ENCODE results near the gene GPSM1. TPM values are rescaled to one million over a fixed set of nuclear protein-coding genes. Genes with fewer than 3 reads are reported as not detected.

Gene GPSM1
- total and polyA plus RNA-seq, 2 experiments from 2014 or later: 58.5 to 116 TPM

DNA sequence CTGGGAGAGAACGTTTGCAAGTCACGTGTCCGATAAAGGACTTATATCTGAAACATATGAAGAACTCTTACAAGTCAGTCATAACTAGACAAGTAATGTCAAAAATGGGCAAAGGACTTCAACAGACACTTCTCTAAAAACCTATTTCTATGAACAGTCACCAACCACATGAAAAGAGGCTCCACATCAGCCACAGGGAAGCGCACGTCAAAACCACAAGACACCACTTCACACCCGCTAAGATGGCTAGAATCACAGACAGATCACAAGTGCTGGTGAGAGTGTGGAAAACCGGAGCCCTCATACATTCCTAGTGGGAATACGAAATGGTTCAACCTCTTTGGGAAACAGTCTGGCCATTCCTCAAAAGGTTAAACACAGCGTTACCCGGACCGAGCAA is 57.7 kb downstream of the GPSM1 start:
- no peak for DNase-seq (ENCODE audit: low read depth in 1 of 2, low spot score in 1 of 2)
- Histone ChIP-seq H3K27me3 (no peaks in the 10 kb centered on the region), H3K9me3 (ENCODE audit: low read depth) (no peaks in the 10 kb centered on the region), H3K36me3 (peaks cover 9% of the 10 kb centered on the region), H3K4me1 (ENCODE audit: low read depth) (no peaks in the 10 kb centered on the region), H3K4me3 (no peak overlapping the region), H3K27ac (no peak overlapping the region)
- TF ChIP-seq, protein P1, sequence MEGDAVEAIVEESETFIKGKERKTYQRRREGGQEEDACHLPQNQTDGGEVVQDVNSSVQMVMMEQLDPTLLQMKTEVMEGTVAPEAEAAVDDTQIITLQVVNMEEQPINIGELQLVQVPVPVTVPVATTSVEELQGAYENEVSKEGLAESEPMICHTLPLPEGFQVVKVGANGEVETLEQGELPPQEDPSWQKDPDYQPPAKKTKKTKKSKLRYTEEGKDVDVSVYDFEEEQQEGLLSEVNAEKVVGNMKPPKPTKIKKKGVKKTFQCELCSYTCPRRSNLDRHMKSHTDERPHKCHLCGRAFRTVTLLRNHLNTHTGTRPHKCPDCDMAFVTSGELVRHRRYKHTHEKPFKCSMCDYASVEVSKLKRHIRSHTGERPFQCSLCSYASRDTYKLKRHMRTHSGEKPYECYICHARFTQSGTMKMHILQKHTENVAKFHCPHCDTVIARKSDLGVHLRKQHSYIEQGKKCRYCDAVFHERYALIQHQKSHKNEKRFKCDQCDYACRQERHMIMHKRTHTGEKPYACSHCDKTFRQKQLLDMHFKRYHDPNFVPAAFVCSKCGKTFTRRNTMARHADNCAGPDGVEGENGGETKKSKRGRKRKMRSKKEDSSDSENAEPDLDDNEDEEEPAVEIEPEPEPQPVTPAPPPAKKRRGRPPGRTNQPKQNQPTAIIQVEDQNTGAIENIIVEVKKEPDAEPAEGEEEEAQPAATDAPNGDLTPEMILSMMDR (IDR thresholded peaks at IDR 0.05; ENCODE audit: low read depth, low read length): no peak

DNA sequence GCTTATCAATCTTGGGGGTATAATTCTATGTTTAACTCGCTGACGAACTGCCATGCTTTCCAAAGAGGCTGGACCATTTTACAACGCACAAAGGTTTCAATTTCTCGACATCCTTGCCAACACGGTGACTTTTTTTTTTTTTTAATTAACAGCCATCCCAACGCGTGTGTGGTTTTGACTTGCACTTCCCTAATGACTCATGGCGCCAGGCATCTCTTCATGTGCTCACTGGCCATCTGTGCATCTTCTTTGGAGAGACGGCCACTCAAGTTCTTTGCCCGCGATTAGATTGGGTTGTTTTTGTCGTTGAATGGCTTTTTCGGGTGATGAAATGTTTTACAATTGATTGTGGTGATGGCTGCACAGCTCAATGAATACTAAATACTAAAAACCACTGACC is 58.7 kb downstream of the GPSM1 start:
- Histone ChIP-seq H3K27ac (no peak overlapping the region), H3K36me3 (peaks cover 10% of the 10 kb centered on the region), H3K4me3 (no peak overlapping the region), H3K4me1 (ENCODE audit: low read depth) (no peaks in the 10 kb centered on the region), H3K27me3 (no peaks in the 10 kb centered on the region), H3K9me3 (ENCODE audit: low read depth) (no peaks in the 10 kb centered on the region)
- no peak for DNase-seq (ENCODE audit: low read depth in 1 of 2, low spot score in 1 of 2)
- TF ChIP-seq, protein P1 (IDR thresholded peaks at IDR 0.05; ENCODE audit: low read depth, low read length): no peak

DNA sequence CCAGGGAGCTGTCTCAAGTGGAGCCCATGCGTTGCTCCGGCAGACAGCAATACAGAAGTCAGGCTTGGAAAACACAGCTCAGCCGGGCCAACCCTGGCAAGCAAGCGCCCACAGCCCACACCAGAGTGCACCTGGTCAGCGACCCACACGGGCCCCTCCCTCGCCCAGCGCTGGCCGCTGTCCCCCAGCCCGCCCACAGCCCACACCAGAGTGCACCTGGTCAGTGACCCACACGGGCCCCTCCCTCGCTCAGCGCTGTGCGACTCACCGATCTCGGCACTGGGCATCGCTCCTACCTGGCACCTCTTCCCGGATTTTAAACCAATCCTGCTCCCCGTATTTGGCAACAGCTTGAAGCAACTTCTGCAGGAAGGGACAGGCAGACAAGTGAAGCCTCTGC is 59.9 kb downstream of the GPSM1 start:
- TF ChIP-seq, protein P1 (IDR thresholded peaks at IDR 0.05; ENCODE audit: low read depth, low read length): no peak
- Histone ChIP-seq H3K9me3 (ENCODE audit: low read depth) (no peaks in the 10 kb centered on the region), H3K4me1 (ENCODE audit: low read depth) (no peaks in the 10 kb centered on the region), H3K27ac (no peak overlapping the region), H3K36me3 (peaks cover 10% of the 10 kb centered on the region), H3K4me3 (no peak overlapping the region), H3K27me3 (no peaks in the 10 kb centered on the region)
- no peak for DNase-seq (ENCODE audit: low read depth in 1 of 2, low spot score in 1 of 2)

DNA sequence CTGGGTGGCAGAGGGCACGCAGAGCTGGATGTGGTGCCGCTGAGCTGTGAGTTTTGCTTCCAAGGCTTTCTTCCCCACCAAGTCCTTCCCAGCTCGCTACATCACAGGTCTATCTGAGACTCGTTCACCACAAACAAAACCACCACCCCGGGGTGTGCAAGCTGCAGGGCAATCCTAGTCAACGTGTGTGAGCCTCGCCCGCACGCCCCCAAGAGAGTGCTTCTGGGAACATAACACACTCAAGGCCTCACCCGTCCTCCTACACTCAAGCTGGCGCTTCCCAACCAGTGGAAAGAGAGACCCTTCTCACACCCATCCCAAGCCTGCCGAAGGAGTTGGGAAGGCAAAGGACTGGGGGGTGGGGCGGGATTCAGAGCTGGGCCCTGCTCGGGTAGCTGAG is 62.1 kb downstream of the GPSM1 start:
- Histone ChIP-seq H3K27me3 (no peaks in the 10 kb centered on the region), H3K9me3 (ENCODE audit: low read depth) (no peaks in the 10 kb centered on the region), H3K4me1 (ENCODE audit: low read depth) (no peaks in the 10 kb centered on the region), H3K36me3 (peaks cover 21% of the 10 kb centered on the region), H3K4me3 (no peak overlapping the region), H3K27ac (no peak overlapping the region)
- no peak for DNase-seq (ENCODE audit: low read depth in 1 of 2, low spot score in 1 of 2)
- TF ChIP-seq, protein P1 (IDR thresholded peaks at IDR 0.05; ENCODE audit: low read depth, low read length): no peak

DNA sequence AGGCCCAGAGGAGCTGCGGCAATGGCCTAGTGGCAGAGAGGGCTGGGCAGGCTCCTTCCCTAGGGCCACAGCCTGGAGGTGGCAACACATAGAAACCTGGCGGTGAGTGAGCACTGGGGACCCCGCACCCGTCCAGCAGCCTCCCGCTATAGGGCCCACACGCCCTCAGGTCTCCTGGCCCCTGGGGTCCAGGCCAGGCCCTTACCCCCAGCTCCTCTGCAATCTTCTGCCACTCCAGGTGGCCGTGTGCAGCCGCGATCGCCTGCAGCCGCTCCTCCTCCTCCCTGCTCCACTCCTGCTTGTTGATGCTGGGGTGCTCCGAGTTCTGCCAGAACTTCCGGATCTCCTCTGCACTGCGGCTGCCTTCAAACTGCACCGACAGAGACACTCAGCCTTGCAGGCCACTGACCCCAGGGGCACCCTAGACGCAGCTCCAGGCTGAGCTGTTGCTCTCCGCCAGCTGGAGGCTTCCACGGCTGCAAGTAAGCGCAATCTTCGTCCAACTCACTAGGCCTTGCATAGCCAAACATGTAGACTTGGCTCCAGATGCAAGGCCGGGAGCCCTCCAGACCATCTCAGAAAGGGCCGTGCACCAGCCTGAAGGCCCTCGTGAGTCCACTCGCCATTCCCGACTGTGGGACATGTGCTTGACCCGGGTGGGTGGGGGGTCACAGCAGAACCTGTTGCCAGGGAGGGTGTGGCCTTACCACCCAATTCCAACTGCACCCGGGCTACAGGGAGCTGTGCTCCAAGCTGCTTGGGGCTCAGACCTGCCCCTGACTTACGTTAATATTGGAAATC is 64.6 kb downstream of the GPSM1 start:
- Histone ChIP-seq H3K4me1 (ENCODE audit: low read depth) (no peaks in the 10 kb centered on the region), H3K4me3 (no peak overlapping the region), H3K9me3 (ENCODE audit: low read depth) (no peaks in the 10 kb centered on the region), H3K27me3 (no peaks in the 10 kb centered on the region), H3K27ac (no peak overlapping the region), H3K36me3 (peaks cover 29% of the 10 kb centered on the region)
- TF ChIP-seq, protein P1 (IDR thresholded peaks at IDR 0.05; ENCODE audit: low read depth, low read length): no peak
- no peak for DNase-seq (ENCODE audit: low read depth in 1 of 2, low spot score in 1 of 2)
